GM19238 (cell line): ENCODE measurements around the gene GAN.
"Not testable (repeated sequence)": the region's sequence is repeated elsewhere in the genome, so short reads cannot be mapped to it uniquely, and the experiment has no call there.

ENCODE experiments used
- DNase-seq: peaks from one replicate; pipeline ENCODE4 v3.0.0; 2011; ENCODE audit warnings: low spot score; ENCODE audit not compliant: insufficient read length

The GAN gene

GRCh38 chr16:81296631-81297030 is 18.1 kb upstream of the GAN start:
- DNase-seq: no peak

DNA sequence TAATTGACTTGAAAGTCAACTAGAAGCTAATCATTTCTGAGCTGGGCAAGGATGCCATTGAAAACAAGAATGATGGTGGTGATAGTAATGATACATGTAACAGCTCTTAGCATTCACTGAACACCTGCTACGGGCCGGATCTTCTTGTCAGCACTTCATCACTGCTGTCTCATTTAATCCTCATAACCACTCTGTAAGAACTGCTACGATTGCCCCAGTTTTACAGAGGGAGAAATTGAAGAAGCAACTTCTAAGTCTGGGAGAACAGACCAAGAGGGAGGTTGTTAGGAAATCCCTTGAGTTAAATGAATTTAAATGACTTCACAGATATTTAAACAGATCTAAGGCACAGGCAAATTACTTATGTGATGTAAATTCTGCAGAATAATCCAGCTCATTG is 7.0 kb upstream of the GAN start:
- no peak for DNase-seq

DNA sequence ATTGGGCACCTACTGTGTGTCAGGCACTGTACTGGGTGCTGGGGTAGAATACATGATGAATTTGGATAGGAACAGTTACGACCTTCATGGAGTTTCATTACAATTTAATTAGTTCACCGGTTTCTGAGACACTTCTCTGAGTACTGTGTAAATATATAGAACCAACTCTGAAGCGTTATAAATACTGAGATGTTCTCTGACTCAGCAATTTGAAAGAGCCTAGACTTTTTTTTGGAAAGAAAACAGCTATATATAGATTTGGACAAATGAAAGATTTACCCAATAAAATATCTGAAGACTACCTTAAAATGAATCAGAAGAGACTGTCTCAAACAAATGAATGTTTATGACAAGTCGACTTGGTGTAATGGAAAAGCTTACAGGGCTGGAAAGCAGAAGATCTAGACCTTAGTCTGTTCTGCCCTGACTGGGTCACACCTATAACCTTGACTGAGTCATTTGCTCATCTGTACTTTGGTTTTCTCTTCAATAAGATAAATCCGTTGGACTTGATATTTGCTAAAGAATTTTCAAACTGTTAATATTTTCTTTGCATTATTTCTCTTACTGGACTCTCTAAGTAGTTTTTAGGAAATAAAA is 4.6 kb upstream of the GAN start:
- DNase-seq: no peak

GRCh38 chr16:81311762-81312161 is 3.0 kb upstream of the GAN start:
- no peak for DNase-seq

GRCh38 chr16:81313701-81314602 is 810 bp upstream of the GAN start:
- DNase-seq: no peak

DNA sequence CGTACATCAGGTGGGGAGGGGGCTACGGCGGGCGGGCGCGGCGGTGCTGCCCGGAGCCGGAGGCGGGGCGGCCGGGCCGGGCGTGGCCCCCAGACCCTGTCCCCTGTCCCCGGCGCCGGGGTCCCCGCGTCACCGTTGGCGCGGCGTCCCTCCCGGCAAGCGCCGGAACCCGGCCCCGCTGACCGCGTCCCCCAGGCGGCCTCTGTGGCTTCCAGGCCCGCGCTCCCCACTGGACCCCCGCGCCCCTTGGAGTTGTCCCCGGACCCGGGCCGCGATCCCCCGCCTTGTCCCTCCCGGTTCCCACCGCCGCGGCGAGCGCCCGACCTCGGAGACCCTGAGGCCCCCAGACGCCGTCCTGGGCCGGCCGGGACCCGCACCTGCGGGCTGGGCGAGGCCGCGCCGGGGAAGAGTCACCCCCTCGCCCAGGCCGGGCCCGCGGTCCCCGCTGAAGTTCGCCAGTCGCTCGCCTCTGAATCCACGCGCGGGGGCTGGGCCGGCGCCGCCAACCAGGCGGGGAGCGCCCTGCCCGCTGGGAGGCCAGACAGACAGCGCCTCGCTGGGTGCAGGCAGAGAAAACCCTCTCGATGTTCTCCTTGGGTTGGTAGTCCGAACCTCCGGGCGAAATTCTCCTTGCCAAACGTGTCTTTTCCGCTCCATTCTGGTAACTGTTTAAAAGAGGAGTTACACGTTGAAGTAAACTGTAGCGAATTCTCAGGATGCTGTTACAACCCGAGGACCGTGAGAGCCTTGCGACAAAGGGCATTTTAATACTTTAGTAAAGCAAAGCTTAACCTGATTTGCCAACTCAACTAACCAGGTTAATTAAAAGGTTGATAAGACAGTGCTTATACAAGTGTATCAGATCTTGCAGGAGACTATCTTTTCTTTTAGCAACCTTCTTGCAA is 761 bp downstream of the GAN start:
- DNase-seq: peak; percentile 39

DNA sequence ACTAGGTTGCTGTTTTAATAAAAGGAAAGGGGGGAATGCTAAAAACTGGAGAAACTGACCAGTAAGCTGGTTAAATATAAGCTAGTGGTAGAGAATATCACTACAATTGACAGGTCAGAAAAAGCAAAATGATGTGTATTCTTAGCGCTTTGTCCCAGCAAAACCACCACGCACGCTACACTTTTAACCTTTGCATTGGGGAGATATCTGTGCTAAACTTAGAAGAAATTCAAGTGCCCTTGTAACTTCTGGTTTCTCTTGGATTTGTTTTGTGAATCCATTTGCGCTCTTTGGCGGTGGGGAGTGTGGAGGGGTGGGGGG is 1.4 kb downstream of the GAN start:
- no peak for DNase-seq

GRCh38 chr16:81318711-81319110 is 3.9 kb downstream of the GAN start:
- no peak for DNase-seq

- DNase-seq: no peak
These were observed 4.6 kb downstream of the GAN start for GRCh38 chr16:81319221-81319912.

GRCh38 chr16:81321039-81321438 is 6.3 kb downstream of the GAN start:
- DNase-seq: no peak

GRCh38 chr16:81321536-81321935 is 6.8 kb downstream of the GAN start:
- no peak for DNase-seq

DNA sequence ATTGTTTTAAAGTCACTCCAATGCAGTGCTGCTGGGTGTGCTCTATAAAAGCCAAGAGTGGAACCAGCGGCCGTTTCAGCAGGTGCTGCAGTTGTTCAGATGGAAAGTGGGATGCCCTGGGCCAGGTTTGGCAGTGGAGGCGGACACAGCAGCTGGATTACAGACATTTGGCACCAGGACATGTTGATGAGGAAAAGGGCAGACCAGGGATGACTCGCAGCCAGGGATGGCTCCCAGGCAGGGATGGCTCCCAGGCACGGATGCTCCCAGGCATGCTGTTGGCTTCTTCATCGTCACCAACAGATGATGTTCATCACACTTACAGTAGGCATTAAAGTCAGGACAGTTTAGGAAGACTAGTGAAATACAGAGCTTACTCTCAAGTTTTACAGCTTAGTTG is 10.0 kb downstream of the GAN start:
- no peak for DNase-seq

DNA sequence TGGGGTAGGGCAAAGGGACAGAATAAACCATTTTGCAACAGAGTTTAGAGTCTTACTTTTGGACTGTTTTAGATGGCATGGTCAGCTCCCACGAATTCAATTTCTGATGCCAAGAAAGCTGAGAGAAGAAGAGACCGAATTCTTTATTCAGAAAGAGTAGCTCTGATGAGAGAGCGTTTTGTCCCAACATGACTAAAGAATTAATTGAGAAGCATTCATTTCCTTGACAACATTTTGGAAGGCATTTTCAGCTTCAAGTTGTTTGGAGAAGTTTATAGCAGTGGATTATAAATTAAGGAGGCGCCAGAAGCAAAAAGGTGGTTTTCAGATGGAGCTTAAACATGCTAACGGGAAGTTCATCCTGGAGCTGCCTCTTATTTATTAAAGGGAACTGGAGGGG is 12.2 kb downstream of the GAN start:
- no peak for DNase-seq

DNA sequence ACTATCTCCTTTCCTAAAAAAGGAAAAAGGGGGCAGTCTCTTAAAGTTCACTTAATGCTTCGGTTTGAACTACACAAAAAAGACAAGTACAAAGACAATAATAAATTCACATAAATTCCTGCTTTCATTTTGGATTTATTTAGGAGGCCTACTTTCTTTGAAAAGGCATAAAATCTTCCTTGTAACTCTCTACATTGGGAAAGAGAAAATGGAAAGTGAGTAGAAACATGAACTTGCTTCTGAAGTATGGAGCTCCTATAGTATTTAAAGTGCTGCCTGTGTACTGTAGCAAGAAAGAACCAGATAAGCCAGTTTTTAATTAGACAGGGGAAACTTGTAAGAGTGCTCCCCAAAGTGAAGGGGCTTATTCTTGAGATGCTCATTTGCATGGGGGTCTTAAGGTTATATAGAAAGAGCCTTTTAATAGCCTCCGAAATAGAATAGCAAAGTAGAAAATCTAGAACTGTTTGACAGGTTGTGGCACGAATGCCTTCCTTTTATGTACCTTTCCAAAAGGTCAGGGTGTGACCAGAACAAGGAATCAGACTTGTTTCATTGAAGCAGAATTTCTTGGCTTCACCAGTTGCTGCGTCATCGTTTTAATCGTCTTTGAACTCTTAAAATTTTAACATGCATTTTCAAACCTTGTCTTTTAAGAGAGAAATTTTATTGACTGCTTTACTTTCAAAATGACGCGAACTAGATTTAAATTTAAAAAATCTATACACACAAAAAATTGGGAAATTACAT is 12.9 kb downstream of the GAN start:
- DNase-seq: no peak

- no peak for DNase-seq
These were observed 15.2 kb downstream of the GAN start for GRCh38 chr16:81329947-81330346.

GRCh38 chr16:81333356-81333755 is 18.6 kb downstream of the GAN start:
- no peak for DNase-seq

GRCh38 chr16:81335669-81336068 is 20.9 kb downstream of the GAN start:
- no peak for DNase-seq

DNA sequence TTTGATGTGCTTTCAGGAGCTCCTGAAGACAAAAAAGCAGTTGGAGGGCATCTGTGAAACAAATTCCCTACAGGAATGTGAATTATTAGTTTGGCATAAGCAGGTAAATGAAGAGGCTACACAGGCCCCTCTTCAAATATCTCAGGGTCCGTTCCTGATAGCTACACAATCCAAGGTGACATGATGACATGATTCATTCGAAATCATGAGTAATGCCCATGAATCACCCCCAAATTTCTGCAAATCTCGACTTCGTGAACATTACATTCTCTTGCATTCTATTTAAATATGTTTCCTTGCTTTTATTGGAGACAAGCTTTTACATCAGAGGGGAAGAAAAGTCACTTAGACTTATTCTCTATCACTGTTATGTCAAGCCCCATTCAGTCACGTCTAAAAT is 22.3 kb downstream of the GAN start:
- no peak for DNase-seq

- DNase-seq: not testable (repeated sequence)
These were observed 30.4 kb downstream of the GAN start for GRCh38 chr16:81345172-81345571.

- DNase-seq: no peak
These were observed 32.7 kb downstream of the GAN start for GRCh38 chr16:81347425-81347824.
